Ramos (cell line): ENCODE measurements around the gene FGF11.

Source experiments
- in situ Hi-C: fragments of 300-500 bp; cut with MboI; formaldehyde crosslinking; loops from one replicate; pipeline ENCODE4 v1.14.3; 2022; ENCODE audit warnings: low sequenced_read_pairs; ENCODE audit not compliant: unreplicated experiment

FGF11 gene

DNA sequence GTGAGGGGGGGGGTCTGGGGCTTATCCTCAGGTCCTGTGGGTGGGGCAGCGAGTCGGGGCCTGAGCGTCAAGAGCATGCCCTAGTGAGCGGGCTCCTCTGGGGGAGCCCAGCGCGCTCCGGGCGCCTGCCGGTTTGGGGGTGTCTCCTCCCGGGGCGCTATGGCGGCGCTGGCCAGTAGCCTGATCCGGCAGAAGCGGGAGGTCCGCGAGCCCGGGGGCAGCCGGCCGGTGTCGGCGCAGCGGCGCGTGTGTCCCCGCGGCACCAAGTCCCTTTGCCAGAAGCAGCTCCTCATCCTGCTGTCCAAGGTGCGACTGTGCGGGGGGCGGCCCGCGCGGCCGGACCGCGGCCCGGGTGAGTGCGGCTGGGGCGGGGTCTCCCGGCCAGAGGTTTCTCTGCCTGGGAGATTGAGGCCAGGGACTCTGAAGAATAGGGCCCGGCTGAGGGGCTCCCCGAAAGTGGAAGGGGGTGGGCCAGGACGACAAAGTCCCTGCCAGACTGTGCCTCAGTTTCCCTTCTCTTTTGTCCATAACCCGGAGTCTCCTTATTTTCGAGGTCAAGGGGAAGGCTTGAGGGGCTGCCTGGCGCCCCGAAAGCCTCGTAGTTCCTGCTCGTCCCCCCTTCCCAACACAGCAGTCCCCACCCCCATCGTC, at the start of gene FGF11:
Gene FGF11 (plus strand): TSS at position 51 of the 651 bp plus-strand sequence. CDS start 109 bp downstream, at position 160.
- in situ Hi-C loops, result no loop called here

DNA sequence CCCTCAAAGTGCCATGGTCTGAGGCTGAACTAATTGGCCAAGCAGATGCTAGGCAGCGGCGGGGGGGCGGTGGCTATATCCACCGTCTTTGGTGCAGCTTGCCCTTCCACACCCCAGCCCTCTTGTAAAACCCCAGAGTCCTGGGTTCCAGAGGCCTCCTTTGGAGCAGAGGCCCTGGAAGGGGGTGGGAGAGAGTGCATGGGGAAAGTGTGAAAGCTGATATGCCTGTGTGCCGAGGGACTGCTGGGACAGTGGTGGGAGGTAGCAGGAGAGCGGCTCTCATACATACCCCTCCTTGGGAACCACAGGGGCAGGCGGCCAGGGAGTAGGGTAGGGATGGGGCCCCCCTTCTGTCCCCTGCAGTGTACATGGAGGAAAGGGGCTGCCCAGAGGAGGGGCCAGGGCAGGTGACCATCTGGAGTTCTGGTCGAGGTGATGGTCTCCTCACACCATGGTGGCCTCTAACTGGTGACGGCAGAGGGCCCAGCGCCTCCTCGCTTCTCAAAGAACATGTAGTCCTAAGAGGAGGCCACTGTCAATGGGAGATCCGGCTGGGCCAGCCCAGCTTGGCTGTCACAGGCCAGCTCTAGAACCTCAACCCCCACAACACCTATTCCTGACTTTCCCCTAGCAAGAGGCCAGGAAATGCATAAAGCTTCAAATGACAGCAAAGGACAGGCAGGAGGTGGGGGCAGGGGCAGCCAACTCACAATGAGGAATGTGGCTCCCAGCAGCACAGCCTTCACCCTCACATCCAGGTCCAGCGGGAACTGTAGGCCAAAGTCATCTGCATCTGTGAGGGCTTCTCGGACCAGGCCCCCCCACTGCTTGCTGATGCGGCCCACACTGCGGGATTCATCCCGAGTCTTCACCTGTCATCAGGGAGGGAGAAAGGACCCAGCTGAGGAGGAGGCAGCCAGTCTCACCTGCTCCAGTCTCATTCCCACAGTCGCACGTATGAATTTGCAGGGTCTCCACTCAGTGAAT, 49.1 kb upstream of the FGF11 start:
- in situ Hi-C loops, result no loop called here

GRCh38 chr17:7391307-7391706, 48.0 kb upstream of the FGF11 start:
- in situ Hi-C loops, result no loop called here

DNA sequence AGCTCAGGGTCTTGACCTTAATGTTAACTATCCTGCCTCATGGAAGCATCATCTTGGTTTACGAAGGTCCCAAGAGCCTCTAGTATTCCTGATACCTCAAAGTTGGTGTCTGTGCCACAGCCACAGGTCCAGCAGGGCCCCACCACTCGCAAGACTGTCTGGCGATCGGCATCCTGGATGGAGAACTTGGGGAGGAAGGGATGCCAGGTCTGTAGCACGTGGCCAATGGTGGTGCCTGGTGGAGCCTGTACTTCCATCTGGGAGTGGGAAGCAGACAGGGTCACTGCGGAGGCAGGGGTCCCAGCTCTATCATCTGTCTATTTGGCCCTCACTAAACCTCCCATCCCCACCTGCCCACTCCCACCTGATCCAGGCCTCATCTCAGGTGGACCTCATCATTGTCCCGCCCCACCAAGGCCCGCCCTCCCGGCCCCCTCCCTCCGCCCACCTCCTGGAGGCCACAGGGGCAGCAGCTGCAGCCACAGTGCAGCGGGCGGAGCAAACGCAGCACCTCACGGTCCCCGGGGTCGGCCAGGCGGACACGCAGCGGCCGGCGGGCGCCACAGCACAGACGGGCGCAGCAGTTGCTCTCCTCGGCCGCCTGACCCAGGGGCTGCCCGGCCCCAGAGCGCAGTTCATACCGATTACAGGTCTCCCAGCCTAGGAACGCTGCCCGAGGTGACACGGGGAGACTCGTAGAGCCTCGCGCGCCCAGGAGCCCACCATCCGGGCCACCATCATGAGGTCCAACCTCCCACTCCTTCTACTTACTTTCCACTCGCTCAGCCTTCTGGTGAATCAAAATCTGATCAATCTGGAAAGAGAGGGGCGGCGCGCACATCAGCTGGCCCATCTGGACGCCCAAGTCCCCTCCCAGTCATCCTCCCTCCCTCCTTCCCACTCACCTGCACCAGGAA, 46.4 kb upstream of the FGF11 start:
- in situ Hi-C loops, result no loop called here

- in situ Hi-C loops, result no loop called here
Measured at GRCh38 chr17:7393613-7394451, 45.5 kb upstream of the FGF11 start.

DNA sequence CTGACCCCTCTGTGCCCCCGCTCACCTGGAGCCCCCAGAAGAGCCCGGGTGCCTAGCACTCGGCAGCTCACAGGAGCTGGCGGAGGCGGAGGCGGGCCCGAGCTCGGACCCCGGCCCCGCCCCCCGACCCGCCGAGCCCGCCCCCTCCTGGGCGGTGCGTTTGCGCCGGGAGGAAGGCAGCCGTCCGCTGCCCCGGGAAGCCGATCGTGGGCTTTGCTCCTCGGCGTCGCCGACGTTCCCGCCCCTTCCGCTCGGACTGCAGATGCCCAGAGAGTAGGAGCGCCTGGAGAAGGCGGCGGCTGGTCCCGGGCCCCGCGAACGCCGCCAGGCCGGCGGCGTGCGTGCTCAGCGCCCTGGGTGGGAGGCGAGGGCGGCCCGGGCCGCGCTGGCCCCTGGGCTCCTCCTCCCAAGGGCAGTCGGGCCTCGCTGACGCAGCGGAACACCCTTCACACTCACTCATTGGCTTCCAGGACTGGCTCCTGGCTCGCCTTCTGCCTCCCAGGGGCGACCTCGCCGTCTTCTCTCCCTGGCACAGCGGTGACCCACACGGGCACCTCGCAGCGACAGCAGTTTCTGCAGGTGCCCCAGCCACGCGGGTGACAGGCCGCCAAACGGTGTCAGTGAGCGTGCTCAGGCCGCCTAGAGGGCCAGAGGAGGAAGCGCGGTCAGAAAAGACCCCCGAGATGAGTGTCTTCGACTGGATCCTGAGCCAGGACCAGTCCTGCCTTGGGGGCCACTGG, 44.7 kb upstream of the FGF11 start, which contains the start of gene PLSCR3:
Gene PLSCR3 (minus strand): TSS at position 74 of the 740 bp plus-strand sequence. CDS start 415 bp downstream, outside the sequence.
- in situ Hi-C loops, result no loop called here

- in situ Hi-C loops, result no loop called here
Measured at GRCh38 chr17:7396147-7396546, 43.2 kb upstream of the FGF11 start.

GRCh38 chr17:7398612-7399011, 40.7 kb upstream of the FGF11 start:
- in situ Hi-C loops, result no loop called here

GRCh38 chr17:7403043-7403726, 36.1 kb upstream of the FGF11 start:
- in situ Hi-C loops, result no loop called here

DNA sequence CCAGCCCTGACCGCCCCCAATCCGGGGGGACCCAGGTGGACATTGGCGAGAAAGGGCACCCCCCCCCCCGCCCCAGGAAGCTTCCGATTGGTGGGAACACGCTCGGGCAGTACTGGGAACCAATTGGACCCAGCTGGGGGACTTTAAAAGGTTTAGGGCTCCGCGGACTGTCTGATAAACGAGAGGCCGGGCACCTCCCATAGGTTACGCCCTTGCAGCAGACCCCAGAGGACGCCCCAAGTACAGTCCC, 35.7 kb upstream of the FGF11 start:
- in situ Hi-C loops, result no loop called here

GRCh38 chr17:7403977-7404736, 35.2 kb upstream of the FGF11 start, which contains the start of gene TMEM256:
Gene TMEM256, minus strand, starts transcription at chr17:7404097. Its CDS starts 13 bp downstream, at chr17:7404084.
- in situ Hi-C loops, result no loop called here

- in situ Hi-C loops, result no loop called here
Measured at GRCh38 chr17:7404737-7405349, 34.5 kb upstream of the FGF11 start.

GRCh38 chr17:7405350-7406234, 33.7 kb upstream of the FGF11 start:
- in situ Hi-C loops, result no loop called here

DNA sequence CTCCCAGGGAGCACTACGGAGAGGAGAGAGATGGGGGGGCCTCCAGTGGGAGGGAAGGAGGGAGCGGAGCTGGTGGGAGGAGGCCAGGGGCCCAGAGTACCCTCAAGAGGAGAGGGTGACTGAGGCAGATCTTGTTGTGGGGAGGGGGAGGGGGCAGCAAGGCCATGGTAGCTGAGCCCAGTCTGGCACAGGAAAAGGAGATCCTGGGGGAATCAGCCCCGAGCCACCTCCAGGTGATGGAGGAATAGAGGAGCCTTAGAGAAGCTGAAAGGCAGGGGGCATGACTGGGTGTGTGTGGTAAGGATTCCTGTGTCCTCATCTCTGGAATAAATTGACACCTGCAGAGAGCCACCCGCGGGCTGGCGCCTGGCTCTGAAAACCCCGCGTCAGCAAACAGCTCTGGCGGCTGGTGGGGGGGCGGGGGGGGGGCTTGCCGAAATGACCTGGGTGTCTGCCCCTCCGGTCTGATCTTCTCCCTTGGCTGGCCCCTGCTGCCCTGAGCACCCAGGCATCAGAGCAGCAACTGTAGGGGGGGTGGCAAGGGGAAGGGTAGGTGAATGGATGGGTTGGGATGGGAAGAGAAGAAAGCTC, 33.0 kb upstream of the FGF11 start:
- in situ Hi-C loops, result no loop called here

DNA sequence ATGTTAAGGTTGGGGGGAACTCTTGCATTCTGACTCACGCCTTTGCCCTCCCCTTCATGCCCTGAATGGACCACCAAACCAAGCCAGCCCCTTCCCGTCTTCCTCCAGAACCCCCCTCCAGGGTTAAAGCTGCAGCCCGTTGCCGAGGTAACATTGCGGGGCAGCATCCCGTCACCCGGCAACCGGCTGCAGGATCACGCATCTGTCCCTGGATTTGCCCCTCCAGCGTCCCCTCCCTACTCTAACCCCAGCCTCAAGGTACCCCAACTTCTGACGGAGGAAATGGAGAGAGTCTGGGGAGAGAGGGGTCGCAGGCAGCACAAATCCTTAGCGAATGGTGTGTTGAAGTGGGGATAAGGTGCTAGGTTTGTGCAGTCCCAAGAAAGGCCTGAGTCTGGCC, 32.2 kb upstream of the FGF11 start:
- in situ Hi-C loops, result no loop called here
